GM10248 (cell line): ENCODE data around the gene RAD51D.

Experiments used
- CTCF ChIA-PET: fragments of 300-600 bp; sonication (Branson Sonifier 250); formaldehyde crosslinking; extraction: SDS; loops from one replicate; lab custom pipeline; 2021; ENCODE audit warnings: antibody characterized with exemption; lab: Yijun Ruan, JAX
- POLR2A ChIA-PET: fragments of 350-650 bp; sonication (Branson Sonifier 250); formaldehyde crosslinking; extraction: SDS; loops from one replicate; lab custom pipeline; 2020; ENCODE audit warnings: antibody characterized with exemption; lab: Yijun Ruan, JAX
- DNase-seq: peaks from one replicate; pipeline ENCODE4 v3.0.0; 2012; ENCODE audit errors: extremely low spot score
- CTCF ChIP-seq: IDR thresholded peaks from 2 replicates; pipeline ENCODE4 v1.5.1; 2012; ENCODE audit warnings: mild to moderate bottlenecking, low read depth; ENCODE audit errors: extremely low read depth, missing control alignments, control extremely low read depth

Gene RAD51D

GRCh38 chr17:35088881-35089585, 30.6 kb downstream of the RAD51D start:
- ChIA-PET POLR2A (no interaction called here), CTCF (interaction anchor here (0.7 to 3.2 kb wide), 33 partner anchors 9 to 444 kb away, joined by 3 to 61 read pairs (median 8); partner anchors contain the start of genes RAD51D and RFFL)
- peak; percentile 91 for DNase-seq
- peak; percentile 91 for TF ChIP-seq CTCF

- ChIA-PET CTCF (interaction anchor here (0.8 to 2.5 kb wide), 6 partner anchors 9 to 79 kb away, joined by 3 to 10 read pairs (median 4); no protein-coding TSS in a partner anchor), POLR2A (interaction anchor here (0.6 kb wide), 1 partner anchor 10 kb away, joined by 3 read pairs; no protein-coding TSS in a partner anchor)
- TF ChIP-seq CTCF, result peak; percentile 16
- DNase-seq, result no peak
These were observed 31.2 kb downstream of the RAD51D start for GRCh38 chr17:35088356-35088880.

GRCh38 chr17:35087731-35088355, 31.8 kb downstream of the RAD51D start:
- CTCF ChIA-PET, result interaction anchor here (0.8 to 2.5 kb wide), 6 partner anchors 8 to 78 kb away, joined by 3 to 10 read pairs (median 4); no protein-coding TSS in a partner anchor
- no peak for DNase-seq
- POLR2A ChIA-PET, result interaction anchor here (0.6 kb wide), 1 partner anchor 10 kb away, joined by 3 read pairs; no protein-coding TSS in a partner anchor
- TF ChIP-seq CTCF, result no peak

GRCh38 chr17:35086931-35087573, 32.6 kb downstream of the RAD51D start:
- POLR2A ChIA-PET, result no interaction called here
- CTCF ChIA-PET, result interaction anchor here (0.8 to 2.5 kb wide), 7 partner anchors 8 to 78 kb away, joined by 3 to 10 read pairs (median 5); no protein-coding TSS in a partner anchor
- no peak for DNase-seq
- TF ChIP-seq CTCF, result no peak

GRCh38 chr17:35086164-35086563, 33.5 kb downstream of the RAD51D start:
- no peak for DNase-seq
- ChIA-PET CTCF (interaction anchor here (0.8 to 2.5 kb wide), 4 partner anchors 9 to 33 kb away, joined by 3 to 10 read pairs (median 4); no protein-coding TSS in a partner anchor), POLR2A (no interaction called here)
- no peak for TF ChIP-seq CTCF

- ChIA-PET CTCF (no interaction called here), POLR2A (no interaction called here)
- DNase-seq, result no peak
These were observed 34.7 kb downstream of the RAD51D start for GRCh38 chr17:35084987-35085386.

More at GRCh38 chr17:35084987-35085386, 34.7 kb downstream of the RAD51D start:
- no peak for TF ChIP-seq CTCF
